ENCODE data around the gene GABARAP.
"Not testable (repeated sequence)": the region's sequence is repeated elsewhere in the genome, so short reads cannot be mapped to it uniquely, and the experiment has no call there.

The GABARAP gene

DNA sequence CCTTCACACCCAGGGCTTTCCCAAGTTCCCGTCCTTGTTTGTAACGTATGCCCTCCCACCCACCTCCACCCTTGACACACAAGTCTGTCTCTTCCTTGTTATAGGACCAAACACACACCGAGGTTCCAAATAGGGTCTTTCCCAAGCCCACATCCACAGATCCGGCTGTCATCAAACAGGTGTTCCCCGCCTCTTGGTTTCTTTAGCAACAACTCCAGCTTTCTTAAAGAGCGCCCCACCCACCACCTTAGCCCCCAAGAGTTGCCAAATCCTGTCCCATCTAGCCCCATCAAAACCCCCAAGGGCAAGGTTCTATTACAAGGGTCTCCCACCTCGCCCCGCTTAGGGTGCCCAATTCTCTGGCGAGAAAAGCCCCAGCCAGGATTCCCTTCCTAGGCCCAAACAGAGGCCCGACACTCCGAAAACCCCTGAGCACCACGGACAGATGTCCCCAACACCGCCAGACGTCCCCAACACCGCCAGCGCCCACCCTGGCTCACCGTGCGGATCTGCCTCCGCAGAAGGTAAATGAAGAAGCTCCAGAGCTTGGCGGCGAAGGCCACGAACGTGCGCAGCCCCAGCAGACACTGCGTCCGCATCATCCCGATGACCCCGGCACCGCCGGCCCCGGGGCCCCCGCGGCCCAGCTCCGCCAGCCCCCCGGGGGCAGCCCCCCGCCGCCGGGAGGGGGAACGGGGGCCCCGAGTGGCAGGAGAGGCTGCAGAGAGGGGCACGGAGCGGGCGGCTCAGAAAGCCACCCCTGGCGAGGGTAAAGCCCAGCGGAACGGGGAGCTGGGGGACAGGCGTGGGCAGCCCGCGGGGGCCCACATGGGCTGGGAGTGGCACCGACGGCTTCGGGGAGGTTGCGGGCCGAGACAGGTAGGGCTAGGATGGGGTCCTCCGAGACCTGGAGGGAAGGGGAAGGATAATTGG lies 8.7 kb upstream of the GABARAP start:
- TF ChIP-seq, protein P1, sequence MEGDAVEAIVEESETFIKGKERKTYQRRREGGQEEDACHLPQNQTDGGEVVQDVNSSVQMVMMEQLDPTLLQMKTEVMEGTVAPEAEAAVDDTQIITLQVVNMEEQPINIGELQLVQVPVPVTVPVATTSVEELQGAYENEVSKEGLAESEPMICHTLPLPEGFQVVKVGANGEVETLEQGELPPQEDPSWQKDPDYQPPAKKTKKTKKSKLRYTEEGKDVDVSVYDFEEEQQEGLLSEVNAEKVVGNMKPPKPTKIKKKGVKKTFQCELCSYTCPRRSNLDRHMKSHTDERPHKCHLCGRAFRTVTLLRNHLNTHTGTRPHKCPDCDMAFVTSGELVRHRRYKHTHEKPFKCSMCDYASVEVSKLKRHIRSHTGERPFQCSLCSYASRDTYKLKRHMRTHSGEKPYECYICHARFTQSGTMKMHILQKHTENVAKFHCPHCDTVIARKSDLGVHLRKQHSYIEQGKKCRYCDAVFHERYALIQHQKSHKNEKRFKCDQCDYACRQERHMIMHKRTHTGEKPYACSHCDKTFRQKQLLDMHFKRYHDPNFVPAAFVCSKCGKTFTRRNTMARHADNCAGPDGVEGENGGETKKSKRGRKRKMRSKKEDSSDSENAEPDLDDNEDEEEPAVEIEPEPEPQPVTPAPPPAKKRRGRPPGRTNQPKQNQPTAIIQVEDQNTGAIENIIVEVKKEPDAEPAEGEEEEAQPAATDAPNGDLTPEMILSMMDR (IDR thresholded peaks at IDR 0.05; ENCODE audit: control extremely low read depth, extremely low read depth, low read depth, missing control alignments) = no peak
- POLR2A ChIA-PET = interaction anchor here (2.5 kb wide), 1 partner anchor 9 kb away, joined by 11 read pairs; the partner anchor contains the start of gene GABARAP
- no peak for DNase-seq (ENCODE audit: extremely low spot score)
- CTCF ChIA-PET = interaction anchor here (0.7 to 2.2 kb wide), 4 partner anchors 8 to 45 kb away, joined by 3 to 8 read pairs (median 4); partner anchors contain the start of gene GABARAP

DNA sequence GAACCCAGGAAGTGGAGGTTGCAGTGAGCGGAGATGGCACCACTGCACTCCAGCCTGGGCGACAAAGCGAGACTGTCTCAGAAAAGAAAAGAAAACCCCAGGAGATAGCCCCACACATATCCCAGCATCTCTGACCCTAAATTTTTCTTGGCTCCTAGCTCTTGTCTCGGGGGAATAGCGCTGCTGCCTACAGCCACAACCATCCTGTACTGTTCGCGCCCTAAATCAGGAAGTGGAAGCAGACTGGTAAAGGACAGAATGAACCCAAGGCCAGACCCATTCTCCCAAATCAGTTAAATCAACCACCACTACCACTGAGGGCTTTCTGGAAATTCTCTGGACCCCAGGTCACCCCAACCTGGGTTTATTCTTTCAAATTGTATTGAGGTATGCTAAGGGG lies 7.6 kb upstream of the GABARAP start:
- ChIA-PET CTCF (interaction anchor here (1.1 to 2.2 kb wide), 3 partner anchors 30 to 46 kb away, joined by 3 to 8 read pairs (median 3); partner anchors contain the start of gene SLC2A4), POLR2A (interaction anchor here (2.5 kb wide), 1 partner anchor 8 kb away, joined by 11 read pairs; the partner anchor contains the start of gene GABARAP)
- DNase-seq (ENCODE audit: extremely low spot score) = no peak
- TF ChIP-seq, protein P1 (IDR thresholded peaks at IDR 0.05; ENCODE audit: control extremely low read depth, extremely low read depth, low read depth, missing control alignments) = no peak

DNA sequence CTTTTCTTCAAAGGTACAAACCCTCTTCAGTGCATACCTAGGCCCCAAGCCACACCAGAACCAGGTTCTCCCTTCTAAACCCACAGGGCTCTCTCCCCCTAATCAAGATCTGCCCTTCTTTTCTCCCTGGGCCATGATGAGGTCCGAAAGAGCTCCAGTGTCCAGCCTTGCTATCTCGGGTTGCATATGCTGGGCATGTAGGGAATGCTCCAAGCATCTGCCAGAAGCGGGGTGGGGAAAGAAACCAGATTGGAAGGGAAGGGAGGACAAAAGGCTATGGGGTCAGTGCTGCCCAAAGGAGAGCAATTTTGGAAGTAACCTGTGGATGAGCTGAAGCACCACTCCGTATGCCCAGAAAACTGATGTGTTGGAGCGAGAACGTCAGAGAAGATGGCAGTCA lies 7.0 kb upstream of the GABARAP start:
- ChIA-PET CTCF (interaction anchor here (1.1 to 1.4 kb wide), 2 partner anchors 31 to 32 kb away, joined by 3 read pairs; partner anchors contain the start of gene SLC2A4), POLR2A (no interaction called here)

DNA sequence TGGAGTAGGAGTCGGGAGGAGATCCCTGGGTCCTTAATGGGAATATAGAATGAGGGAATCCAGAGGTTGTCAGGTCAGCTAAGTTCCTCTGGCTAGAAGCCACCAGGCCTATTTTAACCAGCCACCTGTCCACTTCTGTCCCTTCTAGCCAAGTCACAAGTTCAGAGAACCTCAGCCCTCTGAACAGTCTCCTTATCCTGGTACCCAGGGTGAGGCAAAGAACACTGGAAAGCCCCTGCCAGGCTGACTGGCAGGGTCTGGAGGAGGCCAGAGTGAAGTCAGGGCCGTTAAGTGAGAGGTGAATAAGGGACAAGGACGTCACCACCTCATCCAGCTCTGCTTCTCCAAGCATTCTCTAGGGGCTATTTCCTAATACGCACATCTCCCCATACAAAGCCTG lies 6.5 kb upstream of the GABARAP start:
- POLR2A ChIA-PET = no interaction called here
- DNase-seq (ENCODE audit: extremely low spot score) = no peak
- CTCF ChIA-PET = interaction anchor here (1.4 kb wide), 1 partner anchor 31 kb away, joined by 3 read pairs; no protein-coding TSS in a partner anchor
- TF ChIP-seq, protein P1 (IDR thresholded peaks at IDR 0.05; ENCODE audit: control extremely low read depth, extremely low read depth, low read depth, missing control alignments) = no peak

More for the DNA sequence above, 7.0 kb upstream of the GABARAP start:
- TF ChIP-seq, protein P1 (IDR thresholded peaks at IDR 0.05; ENCODE audit: control extremely low read depth, extremely low read depth, low read depth, missing control alignments) = no peak
- no peak for DNase-seq (ENCODE audit: extremely low spot score)

DNA sequence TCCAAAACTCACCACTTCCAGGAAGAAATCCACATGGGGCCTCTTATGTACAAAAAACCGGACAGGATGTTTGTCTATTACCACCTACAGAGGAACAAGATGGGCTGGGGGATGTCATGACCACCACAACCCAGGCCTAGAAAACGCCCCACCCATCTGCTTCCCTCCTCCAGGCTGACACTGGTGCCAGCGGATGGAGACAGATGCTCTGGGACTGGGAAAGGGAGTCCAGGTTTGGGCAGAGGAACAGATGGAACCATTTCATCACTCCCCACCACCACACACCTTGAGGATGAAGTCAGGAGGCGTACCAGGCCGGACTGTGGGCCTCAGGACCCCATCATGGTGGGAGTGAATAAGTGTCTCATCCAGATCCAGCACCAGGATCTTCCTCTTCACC lies 4.5 kb upstream of the GABARAP start:
- POLR2A ChIA-PET = no interaction called here
- TF ChIP-seq, protein P1 (IDR thresholded peaks at IDR 0.05; ENCODE audit: control extremely low read depth, extremely low read depth, low read depth, missing control alignments) = no peak
- CTCF ChIA-PET = interaction anchor here (1.5 to 2.5 kb wide), 2 partner anchors 26 to 50 kb away, joined by 3 to 9 read pairs; partner anchors contain the start of gene ACADVL
- DNase-seq (ENCODE audit: extremely low spot score) = no peak

DNA sequence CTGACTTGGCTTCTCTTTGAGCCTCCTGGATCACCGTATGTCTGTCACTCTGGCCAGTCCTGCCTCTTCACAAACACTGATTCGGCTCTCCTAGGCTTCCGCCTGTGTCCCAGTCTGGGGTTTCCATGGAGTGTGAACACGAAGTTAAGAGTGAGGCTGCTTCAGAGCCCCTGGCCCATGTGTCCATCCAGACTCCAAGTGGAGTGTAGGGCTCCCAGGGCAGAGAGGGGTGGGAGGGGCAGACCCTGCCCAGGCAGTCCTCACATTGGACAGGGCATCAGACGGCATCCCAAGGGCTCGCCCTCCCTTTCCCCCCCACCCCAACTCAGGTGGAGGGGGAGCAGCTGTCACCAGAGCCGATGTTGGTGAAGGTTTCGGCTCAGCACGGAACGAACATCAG lies 1.6 kb upstream of the GABARAP start:
- CTCF ChIA-PET; DNase-seq (ENCODE audit: extremely low spot score); POLR2A ChIA-PET: not testable (repeated sequence)

DNA sequence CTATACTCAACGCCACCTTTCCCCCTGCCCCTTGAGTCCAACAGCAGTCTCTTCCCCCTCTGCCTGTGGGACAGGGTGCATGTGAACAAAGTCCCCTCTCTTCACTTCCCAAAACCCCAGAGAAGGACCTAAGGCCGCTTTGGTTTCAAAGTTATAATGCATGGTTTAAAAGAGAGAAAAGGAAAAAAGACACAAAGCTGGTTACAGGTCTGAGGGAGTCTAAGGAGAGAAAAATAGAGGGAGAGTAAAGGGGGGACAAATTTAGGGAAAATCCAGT lies 1.1 kb upstream of the GABARAP start:
- ChIA-PET CTCF (interaction anchor here (1.3 kb wide), 1 partner anchor 8 kb away, joined by 5 read pairs; the partner anchor contains the start of gene CTDNEP1), POLR2A (interaction anchor here (0.5 to 2.3 kb wide), 3 partner anchors 8 to 29 kb away, joined by 3 to 11 read pairs (median 5); partner anchors contain the start of genes CTDNEP1 and ELP5)
- TF ChIP-seq, protein P1 (IDR thresholded peaks at IDR 0.05; ENCODE audit: control extremely low read depth, extremely low read depth, low read depth, missing control alignments) = no peak
- DNase-seq (ENCODE audit: extremely low spot score) = no peak
